Suprapubic skin (tissue), 4 donors: ENCODE measurements around the gene RRM2. TPM values are rescaled to one million over a fixed set of nuclear protein-coding genes. Genes with fewer than 3 reads are reported as not detected.

ENCODE experiments used
- DNase-seq, 2 donors: peaks; one replicate each; pipeline ENCODE4 v3.0.0-alpha.2; 2019; ENCODE audit warnings: low spot score in 2 of 2
- H3K27ac ChIP-seq: fragments of 200-600 bp; sonication (generic); one replicate; pipeline ENCODE4 v1.5.1; 2019
- H3K27me3 ChIP-seq: fragments of 200-600 bp; sonication (generic); one replicate; pipeline ENCODE4 v1.5.1; 2019
- H3K36me3 ChIP-seq: fragments of 200-600 bp; sonication (generic); one replicate; pipeline ENCODE4 v1.5.1; 2019
- H3K4me1 ChIP-seq: fragments of 200-600 bp; sonication (generic); one replicate; pipeline ENCODE4 v1.5.1; 2019
- H3K4me3 ChIP-seq: fragments of 200-600 bp; sonication (generic); one replicate; pipeline ENCODE4 v1.5.1; 2019; ENCODE audit warnings: mild to moderate bottlenecking
- H3K9me3 ChIP-seq: fragments of 200-600 bp; sonication (generic); one replicate; pipeline ENCODE4 v1.5.1; 2019
- CTCF ChIP-seq, 2 donors: fragments of 200-600 bp in 1 of 2; fragments of 450-650 bp in 1 of 2; sonication (generic) in 1 of 2; IDR thresholded peaks; one replicate each; pipeline ENCODE4 v1.5.1; 2016 to 2019; ENCODE audit warnings: antibody characterized with exemption in 2 of 2, mild to moderate bottlenecking in 1 of 2, moderate library complexity in 1 of 2
- EP300 ChIP-seq: sonication (generic); formaldehyde crosslinking; IDR thresholded peaks from one replicate; pipeline ENCODE4 v1.6.1; 2017; ENCODE audit warnings: antibody characterized with exemption
- POLR2A ChIP-seq, 2 donors: fragments of 450-650 bp; IDR thresholded peaks; one replicate each; pipeline ENCODE4 v1.6.1; 2017; ENCODE audit warnings: antibody characterized with exemption in 2 of 2, mild to moderate bottlenecking in 2 of 2, moderate library complexity in 2 of 2
- POLR2AphosphoS5 ChIP-seq, 3 donors: sonication (generic); formaldehyde crosslinking; IDR thresholded peaks; one replicate each; pipeline ENCODE4 v1.6.1; 2017; ENCODE audit warnings: antibody characterized with exemption in 3 of 3
- WGBS: methylation state at CpG from one replicate; pipeline ENCODE4 v1.1.5; 2018; 5-methylcytosine and 5-hydroxymethylcytosine counted together
- total RNA-seq, 4 donors: library from RNA; depleted of rRNA; stranded (reverse); fragments of >200 nt; gene quantifications; one replicate each; pipeline ENCODE4 v1.1.0, GENCODE V29; 2016

Gene RRM2
- total RNA-seq, result 1 to 10 TPM; 1.1 to 6.0 (median 2.4) TPM

DNA sequence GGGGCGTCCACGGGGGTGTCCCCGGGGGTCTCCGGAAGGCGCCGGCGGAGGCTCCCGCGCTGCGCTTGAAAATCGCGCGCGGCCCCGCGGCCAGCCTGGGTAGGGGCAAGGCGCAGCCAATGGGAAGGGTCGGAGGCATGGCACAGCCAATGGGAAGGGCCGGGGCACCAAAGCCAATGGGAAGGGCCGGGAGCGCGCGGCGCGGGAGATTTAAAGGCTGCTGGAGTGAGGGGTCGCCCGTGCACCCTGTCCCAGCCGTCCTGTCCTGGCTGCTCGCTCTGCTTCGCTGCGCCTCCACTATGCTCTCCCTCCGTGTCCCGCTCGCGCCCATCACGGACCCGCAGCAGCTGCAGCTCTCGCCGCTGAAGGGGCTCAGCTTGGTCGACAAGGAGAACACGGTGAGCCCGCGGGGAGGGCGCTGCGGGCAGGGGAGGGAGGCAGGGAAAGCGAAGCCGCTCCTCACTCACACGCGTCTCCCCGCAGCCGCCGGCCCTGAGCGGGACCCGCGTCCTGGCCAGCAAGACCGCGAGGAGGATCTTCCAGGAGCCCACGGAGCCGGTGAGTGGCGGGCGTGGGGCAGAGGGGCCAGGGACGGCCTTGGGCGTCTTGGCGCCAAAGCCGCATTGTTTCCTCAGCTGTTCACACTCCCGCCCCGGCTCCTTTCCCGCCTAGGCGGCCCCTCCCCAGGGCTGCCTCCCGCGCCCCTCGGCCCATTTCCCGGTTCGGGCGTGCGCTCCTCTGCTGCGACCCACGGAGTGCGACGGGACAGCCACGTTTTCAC is at the start of gene RRM2:
RRM2 (plus strand) TSS at position 240 of the 781 bp plus-strand sequence; CDS start at position 300, 60 bp downstream.
- peak; percentile 93 to 94 for DNase-seq
- H3K36me3 ChIP-seq, result no peaks in the 10 kb centered on the region
- no peak within 1 kb of the TSS for H3K27ac ChIP-seq
- H3K27me3 ChIP-seq, result peaks cover 12% of the 10 kb centered on the region
- no peak for TF ChIP-seq POLR2A (IDR thresholded peaks at IDR 0.05)
- no peak for TF ChIP-seq CTCF (IDR thresholded peaks at IDR 0.05)
- peak in 2 of 3 donors; percentile 54 to 64 for TF ChIP-seq POLR2AphosphoS5 (IDR thresholded peaks at IDR 0.05)
- H3K9me3 ChIP-seq, result no peaks in the 10 kb centered on the region
- peaks cover 35% of the 10 kb centered on the region for H3K4me1 ChIP-seq
- WGBS, result 2% methylated on average over 36 of the region's 81 CpGs
- peak within 1 kb of the TSS; percentile 67 for H3K4me3 ChIP-seq

GRCh38 chr2:10073706-10074105 is 48.8 kb upstream of the RRM2 start:
- Histone ChIP-seq H3K27me3 (peaks cover 21% of the 10 kb centered on the region), H3K4me3 (no peak overlapping the region), H3K4me1 (peaks cover 6% of the 10 kb centered on the region), H3K9me3 (no peaks in the 10 kb centered on the region), H3K27ac (no peak overlapping the region), H3K36me3 (no peaks in the 10 kb centered on the region)
- WGBS, result 88% methylated on average over 7 of the region's 8 CpGs
- TF ChIP-seq CTCF (IDR thresholded peaks at IDR 0.05) (no peak), POLR2A (IDR thresholded peaks at IDR 0.05) (no peak), POLR2AphosphoS5 (IDR thresholded peaks at IDR 0.05) (no peak), EP300 (no peak)
- DNase-seq, result no peak

GRCh38 chr2:10075101-10075500 is 47.4 kb upstream of the RRM2 start:
- no peaks in the 10 kb centered on the region for H3K36me3 ChIP-seq
- WGBS, result 80% methylated on average over 13 of the region's 13 CpGs
- peaks cover 17% of the 10 kb centered on the region for H3K4me1 ChIP-seq
- no peak overlapping the region for H3K27ac ChIP-seq
- no peaks in the 10 kb centered on the region for H3K9me3 ChIP-seq
- peaks cover 33% of the 10 kb centered on the region for H3K27me3 ChIP-seq
- no peak for DNase-seq
- no peak overlapping the region for H3K4me3 ChIP-seq
- no peak for TF ChIP-seq POLR2AphosphoS5 (IDR thresholded peaks at IDR 0.05)
- no peak for TF ChIP-seq CTCF (IDR thresholded peaks at IDR 0.05)
- no peak for TF ChIP-seq EP300
- no peak for TF ChIP-seq POLR2A (IDR thresholded peaks at IDR 0.05)

- 77% methylated on average over 9 of the region's 9 CpGs for WGBS
- H3K27ac ChIP-seq, result no peak overlapping the region
- peaks cover 39% of the 10 kb centered on the region for H3K27me3 ChIP-seq
- H3K9me3 ChIP-seq, result no peaks in the 10 kb centered on the region
- DNase-seq, result no peak
- no peak for TF ChIP-seq CTCF (IDR thresholded peaks at IDR 0.05)
- TF ChIP-seq POLR2AphosphoS5 (IDR thresholded peaks at IDR 0.05), result no peak
- TF ChIP-seq EP300, result no peak
- no peak for TF ChIP-seq POLR2A (IDR thresholded peaks at IDR 0.05)
- no peak overlapping the region for H3K4me3 ChIP-seq
- peaks cover 23% of the 10 kb centered on the region for H3K4me1 ChIP-seq
- no peaks in the 10 kb centered on the region for H3K36me3 ChIP-seq
Measured at GRCh38 chr2:10075571-10076209, 46.8 kb upstream of the RRM2 start.

DNA sequence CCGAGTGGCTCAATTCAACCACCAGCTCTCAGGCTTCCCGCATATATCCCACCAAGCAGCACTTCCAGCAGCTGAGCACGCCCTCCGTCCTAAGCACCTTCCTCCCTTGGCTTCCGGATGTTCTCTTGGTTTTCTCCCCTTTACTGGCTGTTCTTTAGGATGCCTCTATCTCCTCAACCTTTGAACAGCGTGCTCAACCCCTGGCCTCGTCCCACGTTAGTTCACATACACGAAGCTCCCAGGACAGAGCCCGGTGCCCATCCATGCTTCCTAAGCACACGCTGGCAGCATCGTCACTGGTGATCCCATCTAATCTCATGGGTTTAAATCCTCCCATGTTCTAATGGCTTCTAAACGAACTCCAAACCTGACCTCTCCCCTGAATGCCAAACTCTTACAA is 46.0 kb upstream of the RRM2 start:
- Histone ChIP-seq H3K4me1 (peaks cover 27% of the 10 kb centered on the region), H3K4me3 (no peak overlapping the region), H3K36me3 (no peaks in the 10 kb centered on the region), H3K9me3 (no peaks in the 10 kb centered on the region), H3K27ac (no peak overlapping the region), H3K27me3 (peaks cover 46% of the 10 kb centered on the region)
- DNase-seq, result no peak
- 79% methylated on average over 13 of the region's 13 CpGs for WGBS
- TF ChIP-seq POLR2AphosphoS5 (IDR thresholded peaks at IDR 0.05), result no peak
